MCF 10A (cell line): Measurements from ENCODE around the gene RXFP1. TPM values are rescaled to one million over a fixed set of nuclear protein-coding genes. Genes with fewer than 3 reads are reported as not detected.

ENCODE experiments used
- BruUV-seq: library from RNA; stranded (reverse); fragments of 400-500 nt; replicated peaks from 2 replicates; lab custom pipeline; 2021; lab: Mats Ljungman, UMichigan
- CTCF ChIA-PET: fragments of 300-600 bp; sonication (Branson Sonifier 250); formaldehyde crosslinking; extraction: SDS; loops from one replicate; lab custom pipeline; 2021; ENCODE audit warnings: antibody characterized with exemption, inconsistent platforms; lab: Yijun Ruan, JAX
- POLR2A ChIA-PET: fragments of 300-600, 350-650 bp; sonication (Branson Sonifier 250); formaldehyde crosslinking; extraction: SDS; loops from one replicate; lab custom pipeline; 2020; ENCODE audit warnings: antibody characterized with exemption, inconsistent platforms; lab: Yijun Ruan, JAX
- DNase-seq: peaks from one replicate; pipeline ENCODE4 v3.0.0-alpha.2; 2018; ENCODE audit not compliant: unreplicated experiment
- H3K27ac Mint-ChIP-seq: one replicate; pipeline ENCODE4 v1.8.0; 2022; ENCODE audit warnings: mild to moderate bottlenecking, low read depth, mixed read lengths; ENCODE audit not compliant: unreplicated experiment
- H3K27me3 Mint-ChIP-seq: one replicate; pipeline ENCODE4 v1.8.0; 2022; ENCODE audit warnings: mixed read lengths; ENCODE audit not compliant: insufficient read depth, unreplicated experiment
- H3K36me3 Mint-ChIP-seq: one replicate; pipeline ENCODE4 v1.8.0; 2022; ENCODE audit warnings: mild to moderate bottlenecking, moderate library complexity, mixed read lengths; ENCODE audit not compliant: insufficient read depth, unreplicated experiment
- H3K4me1 Mint-ChIP-seq: one replicate; pipeline ENCODE4 v1.8.0; 2022; ENCODE audit warnings: mixed read lengths; ENCODE audit not compliant: insufficient read depth, unreplicated experiment
- H3K4me3 Mint-ChIP-seq: one replicate; pipeline ENCODE4 v1.8.0; 2022; ENCODE audit warnings: mild to moderate bottlenecking, moderate library complexity, mixed read lengths; ENCODE audit not compliant: unreplicated experiment
- H3K9me3 Mint-ChIP-seq: one replicate; pipeline ENCODE4 v1.8.0; 2022; ENCODE audit warnings: mixed read lengths; ENCODE audit not compliant: unreplicated experiment
- intact Hi-C: fragments of 100-400 bp; cut with micrococcal nuclease; formaldehyde crosslinking; loops from 2 replicates; pipeline ENCODE4 v1.14.1; 2022
- total RNA-seq: library from RNA; stranded (reverse); gene quantifications from 2 replicates; pipeline ENCODE4 v1.2.3, GENCODE V29; 2022
- TF ChIP-seq, protein P1 (sequence below): fragments of 200-600 bp; IDR thresholded peaks from one replicate; pipeline ENCODE4 v1.8.0; 2022; ENCODE audit warnings: antibody characterized with exemption, mild to moderate bottlenecking; ENCODE audit not compliant: unreplicated experiment

Gene RXFP1
- total RNA-seq, 1 experiment from 2014 or later = 4.7 TPM

DNA sequence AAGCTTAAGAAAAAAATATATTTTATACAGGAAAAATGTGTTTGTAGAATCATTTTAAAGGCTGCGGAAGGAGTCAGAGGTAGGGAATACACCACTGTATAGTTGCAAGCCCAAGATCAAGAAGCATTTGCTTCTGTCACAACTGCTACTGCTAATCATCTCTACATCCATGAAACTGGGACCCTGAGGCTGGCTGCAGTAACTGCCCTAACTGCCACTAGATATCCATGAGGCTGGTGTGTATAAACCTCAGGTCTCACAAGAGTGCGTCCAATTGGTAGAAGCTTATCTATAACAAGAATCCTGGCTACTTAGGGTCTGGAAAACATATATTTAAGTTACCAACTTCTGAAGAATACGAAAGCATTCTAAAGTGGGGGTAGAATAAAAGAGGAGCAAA lies 69.1 kb downstream of the RXFP1 start:
- ChIA-PET CTCF (interaction anchor here (0.5 to 1.5 kb wide), 4 partner anchors 35 to 1546 kb away, joined by 3 to 6 read pairs (median 3); no protein-coding TSS in a partner anchor), POLR2A (no interaction called here)
- Mint-ChIP-seq H3K4me1 (no peaks in the 10 kb centered on the region), H3K9me3 (no peaks in the 10 kb centered on the region), H3K27me3 (no peaks in the 10 kb centered on the region), H3K36me3 (no peaks in the 10 kb centered on the region), H3K27ac (no peak overlapping the region), H3K4me3 (no peak overlapping the region)
- DNase-seq = no peak
- intact Hi-C loops = no loop called here
- no TSS peak for BruUV-seq
- TF ChIP-seq, protein P1, sequence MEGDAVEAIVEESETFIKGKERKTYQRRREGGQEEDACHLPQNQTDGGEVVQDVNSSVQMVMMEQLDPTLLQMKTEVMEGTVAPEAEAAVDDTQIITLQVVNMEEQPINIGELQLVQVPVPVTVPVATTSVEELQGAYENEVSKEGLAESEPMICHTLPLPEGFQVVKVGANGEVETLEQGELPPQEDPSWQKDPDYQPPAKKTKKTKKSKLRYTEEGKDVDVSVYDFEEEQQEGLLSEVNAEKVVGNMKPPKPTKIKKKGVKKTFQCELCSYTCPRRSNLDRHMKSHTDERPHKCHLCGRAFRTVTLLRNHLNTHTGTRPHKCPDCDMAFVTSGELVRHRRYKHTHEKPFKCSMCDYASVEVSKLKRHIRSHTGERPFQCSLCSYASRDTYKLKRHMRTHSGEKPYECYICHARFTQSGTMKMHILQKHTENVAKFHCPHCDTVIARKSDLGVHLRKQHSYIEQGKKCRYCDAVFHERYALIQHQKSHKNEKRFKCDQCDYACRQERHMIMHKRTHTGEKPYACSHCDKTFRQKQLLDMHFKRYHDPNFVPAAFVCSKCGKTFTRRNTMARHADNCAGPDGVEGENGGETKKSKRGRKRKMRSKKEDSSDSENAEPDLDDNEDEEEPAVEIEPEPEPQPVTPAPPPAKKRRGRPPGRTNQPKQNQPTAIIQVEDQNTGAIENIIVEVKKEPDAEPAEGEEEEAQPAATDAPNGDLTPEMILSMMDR = no peak

DNA sequence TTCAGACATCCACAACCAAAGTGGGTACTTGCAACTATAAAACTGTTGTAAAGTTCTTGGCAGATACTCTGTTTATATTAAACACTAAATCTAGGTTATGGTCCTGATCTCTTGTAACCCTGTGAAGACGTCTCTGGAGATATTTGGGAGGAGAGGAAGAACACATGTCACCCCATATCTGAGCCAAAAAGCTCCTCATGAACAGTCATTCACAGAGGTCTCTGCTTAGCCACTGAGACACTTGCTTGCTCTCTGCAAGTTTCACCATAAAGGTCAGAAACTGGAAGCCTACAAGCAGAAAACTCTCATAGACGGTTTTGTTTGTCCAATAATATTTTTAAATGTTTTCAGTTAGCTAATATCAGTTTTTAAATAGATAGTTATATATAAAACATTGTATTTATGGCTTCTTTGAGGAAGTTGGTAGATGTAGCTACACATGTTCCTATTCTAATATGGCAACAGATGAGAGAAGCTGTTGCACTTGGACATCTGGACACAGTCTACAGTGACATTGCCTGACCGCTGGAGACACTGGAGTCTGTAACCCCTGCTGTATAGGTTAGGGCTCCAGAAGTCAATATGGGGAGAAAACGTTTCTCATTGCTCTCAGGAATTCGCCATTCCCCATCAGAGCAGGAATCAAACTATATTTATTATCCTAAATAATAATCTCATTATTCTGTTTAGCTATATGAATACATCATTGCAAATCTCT lies 76.4 kb downstream of the RXFP1 start:
- Mint-ChIP-seq H3K27ac (no peak overlapping the region), H3K36me3 (no peaks in the 10 kb centered on the region), H3K9me3 (no peaks in the 10 kb centered on the region), H3K4me1 (no peaks in the 10 kb centered on the region), H3K4me3 (no peak overlapping the region), H3K27me3 (no peaks in the 10 kb centered on the region)
- TF ChIP-seq, protein P1 = no peak
- intact Hi-C loops = no loop called here
- ChIA-PET CTCF (interaction anchor here (0.5 to 1.4 kb wide), 2 partner anchors 16 to 29 kb away, joined by 3 to 5 read pairs; no protein-coding TSS in a partner anchor), POLR2A (interaction anchor here (0.7 kb wide), 1 partner anchor 331 kb away, joined by 4 read pairs; no protein-coding TSS in a partner anchor)
- BruUV-seq = no TSS peak
- DNase-seq = no peak

DNA sequence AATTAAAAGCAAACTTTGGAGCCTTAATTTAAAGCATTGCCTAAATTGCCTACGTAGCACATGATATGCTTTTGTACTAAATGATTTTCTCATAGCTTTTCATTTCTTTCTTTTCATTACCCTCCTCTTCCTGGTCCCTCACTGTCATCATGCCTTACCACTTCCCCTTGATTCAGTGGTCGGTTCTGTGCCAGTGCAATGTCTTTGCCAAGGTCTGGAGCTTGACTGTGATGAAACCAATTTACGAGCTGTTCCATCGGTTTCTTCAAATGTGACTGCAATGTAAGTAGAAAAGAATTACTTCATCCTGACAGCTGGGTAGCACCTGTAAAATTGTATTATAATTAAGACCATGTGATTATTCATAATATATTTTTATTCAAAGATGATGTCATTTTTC lies 77.5 kb downstream of the RXFP1 start:
- H3K4me3 Mint-ChIP-seq = no peak overlapping the region
- ChIA-PET POLR2A (interaction anchor here (0.5 to 1.2 kb wide), 3 partner anchors 72 to 318 kb away, joined by 3 read pairs; partner anchors contain the start of gene C4orf46), CTCF (interaction anchor here (1.4 kb wide), 1 partner anchor 17 kb away, joined by 3 read pairs; no protein-coding TSS in a partner anchor)
- H3K4me1 Mint-ChIP-seq = no peaks in the 10 kb centered on the region
- DNase-seq = peak; percentile 39
- TF ChIP-seq, protein P1 = no peak
- no peaks in the 10 kb centered on the region for H3K9me3 Mint-ChIP-seq
- BruUV-seq = no TSS peak
- no peaks in the 10 kb centered on the region for H3K27me3 Mint-ChIP-seq
- no peak overlapping the region for H3K27ac Mint-ChIP-seq
- no peaks in the 10 kb centered on the region for H3K36me3 Mint-ChIP-seq
- intact Hi-C loops = no loop called here

DNA sequence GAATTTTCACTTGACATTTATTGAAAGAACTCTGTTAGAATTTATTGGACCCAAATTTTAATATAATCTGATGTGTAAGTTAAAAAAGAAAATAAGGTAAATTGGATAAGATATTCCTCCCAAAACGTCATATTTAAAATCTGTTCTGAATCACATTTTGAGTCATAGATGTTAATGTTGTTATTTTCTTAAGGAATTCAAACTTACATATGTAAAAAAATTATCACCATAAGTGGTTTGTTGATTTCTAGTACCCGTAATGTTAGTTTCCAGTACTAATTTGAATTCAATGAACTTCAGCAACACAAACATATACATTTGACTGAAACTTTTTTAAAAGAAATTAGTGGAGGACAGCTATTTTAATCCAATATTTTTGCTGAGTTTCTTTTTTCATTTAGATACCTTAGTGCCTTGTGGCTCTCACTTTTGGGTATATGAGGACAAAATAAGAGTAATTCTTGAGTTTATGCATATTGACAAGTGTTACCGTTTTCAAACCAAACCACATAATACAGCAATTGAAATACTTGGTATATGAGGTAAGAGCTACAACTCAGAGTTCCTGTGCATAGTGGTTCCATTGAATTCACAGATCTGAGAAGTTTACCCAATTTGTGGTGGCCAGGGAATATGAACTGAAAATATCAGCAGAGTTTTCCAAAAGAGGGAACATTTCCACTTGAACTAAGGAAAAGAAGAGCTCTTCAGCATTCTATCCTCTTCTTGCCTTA lies 78.2 kb downstream of the RXFP1 start:
- no TSS peak for BruUV-seq
- Mint-ChIP-seq H3K27ac (no peak overlapping the region), H3K4me1 (no peaks in the 10 kb centered on the region), H3K36me3 (no peaks in the 10 kb centered on the region), H3K4me3 (no peak overlapping the region), H3K9me3 (no peaks in the 10 kb centered on the region), H3K27me3 (no peaks in the 10 kb centered on the region)
- TF ChIP-seq, protein P1 = no peak
- ChIA-PET CTCF (interaction anchor here (0.7 kb wide), 1 partner anchor 403 kb away, joined by 3 read pairs; no protein-coding TSS in a partner anchor), POLR2A (interaction anchor here (0.7 to 1.2 kb wide), 3 partner anchors 71 to 158 kb away, joined by 3 read pairs; partner anchors contain the start of gene C4orf46)
- DNase-seq = no peak
- intact Hi-C loops = no loop called here
